ENCODE results near the gene DND1. TPM values are rescaled to one million over a fixed set of nuclear protein-coding genes. Genes with fewer than 3 reads are reported as not detected.

Gene DND1
- total RNA-seq (2022; extraction: Qiagen RNA extraction): 0.44 to 1.0 TPM (median 0.92 TPM) in 5 replicates

DNA sequence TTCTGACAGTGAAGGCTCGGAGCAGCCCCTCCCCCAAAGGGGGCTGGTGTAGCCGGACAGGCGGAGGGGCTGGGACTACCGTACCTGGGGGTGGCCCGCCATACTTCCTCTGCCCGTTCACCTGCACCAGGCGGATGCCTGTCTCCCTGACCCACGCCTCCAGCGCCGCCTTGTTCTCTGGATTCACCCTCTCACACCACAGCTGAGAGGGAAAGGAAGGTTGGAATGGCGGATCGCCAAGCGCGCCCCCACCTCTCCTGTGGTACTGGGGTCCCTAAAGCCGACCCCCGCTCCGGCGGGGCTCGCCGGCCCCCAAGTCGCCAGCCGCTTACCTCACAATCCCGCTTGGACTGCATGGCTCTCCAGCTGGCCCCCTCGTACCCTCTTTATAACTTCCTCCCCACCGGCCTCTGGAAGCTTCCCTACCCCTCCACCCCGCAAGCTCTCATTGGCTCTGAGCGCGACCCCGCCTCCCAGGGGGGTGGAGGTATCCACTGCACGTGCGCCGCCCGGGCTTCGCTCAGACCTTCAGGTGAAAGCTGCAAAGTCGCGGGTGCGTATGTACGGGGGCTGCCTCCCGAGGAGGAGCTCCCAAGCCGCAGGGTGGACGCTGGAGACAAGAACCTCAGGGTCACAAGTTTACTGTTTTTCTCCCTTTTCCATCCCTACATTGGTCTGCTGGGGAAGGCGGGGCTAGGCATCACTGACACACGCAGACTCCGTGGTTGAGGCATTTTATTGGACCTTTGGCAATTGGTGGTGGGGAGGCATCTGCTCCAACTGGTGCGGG, at the start of gene DND1:
DND1 (minus strand) TSS at position 390 of the 790 bp plus-strand sequence; CDS start at position 356, 34 bp downstream.

DNA sequence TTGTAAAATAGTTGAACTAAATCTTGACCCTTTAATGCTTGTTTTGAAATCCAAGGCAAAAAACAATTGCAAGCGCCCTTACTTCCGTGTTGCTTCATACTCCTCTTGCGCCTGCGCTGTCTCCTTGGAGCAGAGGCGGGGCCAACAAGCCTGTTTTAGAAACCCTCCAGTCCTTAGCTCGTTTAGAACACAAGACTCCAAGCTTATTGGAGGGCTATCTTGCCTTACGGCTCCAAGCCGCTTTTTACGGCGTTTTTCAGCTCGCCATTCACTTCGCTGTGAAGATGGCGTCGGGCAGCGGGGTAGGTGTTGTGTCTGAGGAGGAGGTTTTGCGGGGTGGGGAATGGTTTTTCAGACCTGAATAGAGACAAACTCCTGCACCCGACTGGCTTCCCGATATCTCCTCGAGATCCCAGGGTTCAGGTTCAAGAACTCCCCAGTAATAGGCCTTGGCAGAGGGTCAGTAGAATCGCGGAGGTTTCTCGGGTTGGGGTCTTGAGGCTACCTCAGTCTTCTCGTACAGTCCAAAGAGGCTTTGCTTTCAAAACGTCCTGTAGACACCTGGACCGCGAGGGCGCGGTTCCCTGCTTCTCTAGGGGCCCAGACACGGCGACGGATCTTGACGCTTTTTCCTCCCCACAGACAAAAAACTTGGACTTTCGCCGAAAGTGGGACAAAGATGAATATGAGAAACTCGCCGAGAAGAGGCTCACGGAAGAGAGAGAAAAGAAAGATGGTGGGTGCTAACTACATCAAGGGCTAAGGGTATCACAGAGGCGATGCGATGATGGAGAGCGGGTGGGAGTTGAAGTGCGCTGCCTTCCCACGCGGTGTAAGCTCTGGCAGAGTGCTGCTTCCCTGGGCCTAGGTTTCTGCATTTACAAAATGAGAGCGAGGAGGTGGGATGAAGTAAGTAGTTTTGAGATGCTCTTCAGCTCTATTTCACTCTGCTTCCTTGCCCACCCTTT, 27.1 kb upstream of the DND1 start, which contains the start of gene ZMAT2:
ZMAT2 (plus strand) TSS at position 271 of the 968 bp plus-strand sequence; CDS start at position 285, 14 bp downstream.

DNA sequence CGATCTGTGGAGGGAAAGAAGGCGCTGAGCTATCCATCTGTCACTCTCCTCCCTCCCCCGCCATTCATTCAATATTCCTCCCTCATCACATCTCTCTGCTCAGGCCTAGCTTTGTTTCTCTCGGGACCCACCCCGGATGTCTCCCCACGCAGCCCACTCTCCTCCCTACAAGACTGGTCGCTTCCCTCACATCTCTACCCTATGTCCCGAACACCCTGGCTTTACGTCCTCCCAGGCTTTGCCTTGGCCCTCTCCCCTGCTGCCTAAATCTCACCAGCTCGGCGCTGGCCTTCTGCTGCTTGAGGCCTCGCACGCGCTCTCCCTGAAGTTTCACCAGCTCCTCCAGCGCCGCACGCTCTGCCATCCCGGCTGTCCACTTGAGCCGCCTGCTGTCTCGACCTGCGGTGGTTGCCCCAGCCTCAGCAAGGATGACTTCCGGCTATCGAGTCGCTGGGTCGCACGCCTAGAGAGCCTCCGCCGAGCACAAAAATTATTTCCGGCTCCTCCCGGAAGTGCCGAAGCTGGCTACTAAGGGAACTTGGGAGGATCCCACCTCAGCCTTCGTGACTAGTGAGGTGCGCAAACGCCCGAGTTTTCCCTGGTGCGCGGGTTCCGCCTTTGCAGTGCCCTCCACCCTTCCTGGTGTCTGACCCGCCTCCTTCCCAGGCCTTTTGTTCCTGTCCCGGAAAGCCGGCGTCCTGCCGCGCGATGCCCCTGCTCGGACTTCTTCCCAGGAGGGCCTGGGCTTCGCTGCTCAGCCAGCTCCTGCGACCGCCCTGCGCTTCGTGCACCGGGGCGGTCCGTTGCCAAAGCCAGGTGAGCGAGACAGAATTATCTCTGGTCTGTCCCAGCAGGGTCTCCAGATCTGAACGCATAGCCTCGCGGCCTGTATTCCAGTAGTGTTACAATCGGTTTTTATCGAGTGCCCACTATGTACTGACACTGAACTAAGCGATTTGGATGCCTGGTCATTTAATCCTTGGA, 17.9 kb upstream of the DND1 start, which contains the start of the genes HARS1 and HARS2:
HARS1 (minus strand) TSS at position 430 of the 984 bp plus-strand sequence; CDS start at position 364, 66 bp downstream.
HARS2 (plus strand) TSS at position 515 of the 984 bp plus-strand sequence; CDS start at position 709, 194 bp downstream.

DNA sequence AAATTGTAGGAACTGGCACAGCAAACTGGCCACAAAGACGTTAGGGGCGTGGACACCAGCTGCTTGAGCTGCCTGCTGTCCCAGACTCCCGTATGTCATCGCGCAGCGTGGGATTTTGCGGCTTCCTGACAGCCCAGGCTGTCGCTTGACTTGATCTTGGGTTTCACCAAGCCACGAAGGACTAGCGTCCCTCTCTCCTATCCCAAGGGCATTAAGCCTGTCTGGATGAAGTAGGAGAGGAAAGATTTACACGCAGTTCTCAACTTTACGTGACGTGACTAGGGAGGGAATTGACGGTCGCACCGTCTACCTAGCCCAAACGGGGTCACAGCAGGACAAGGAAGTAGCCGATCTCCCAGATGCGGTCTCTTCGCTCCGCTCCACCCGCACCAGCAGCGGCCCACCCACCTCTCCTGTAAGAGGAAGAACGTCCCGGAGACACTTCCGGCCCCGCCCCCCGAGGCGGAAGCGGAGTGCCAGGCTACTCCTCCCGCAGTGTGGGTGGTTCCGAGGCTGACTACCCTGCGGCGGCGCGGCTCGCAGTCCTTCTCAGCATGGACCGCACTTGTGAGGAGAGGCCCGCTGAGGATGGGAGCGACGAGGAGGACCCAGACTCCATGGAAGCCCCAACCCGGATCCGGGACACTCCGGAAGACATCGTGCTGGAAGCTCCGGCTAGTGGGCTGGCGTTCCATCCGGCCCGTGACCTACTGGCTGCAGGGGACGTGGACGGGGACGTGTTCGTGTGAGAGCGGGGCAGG, 8.8 kb downstream of the DND1 start, which contains the start of gene WDR55:
WDR55 (plus strand) TSS at position 546 of the 761 bp plus-strand sequence; CDS start at position 555, 9 bp downstream.

DNA sequence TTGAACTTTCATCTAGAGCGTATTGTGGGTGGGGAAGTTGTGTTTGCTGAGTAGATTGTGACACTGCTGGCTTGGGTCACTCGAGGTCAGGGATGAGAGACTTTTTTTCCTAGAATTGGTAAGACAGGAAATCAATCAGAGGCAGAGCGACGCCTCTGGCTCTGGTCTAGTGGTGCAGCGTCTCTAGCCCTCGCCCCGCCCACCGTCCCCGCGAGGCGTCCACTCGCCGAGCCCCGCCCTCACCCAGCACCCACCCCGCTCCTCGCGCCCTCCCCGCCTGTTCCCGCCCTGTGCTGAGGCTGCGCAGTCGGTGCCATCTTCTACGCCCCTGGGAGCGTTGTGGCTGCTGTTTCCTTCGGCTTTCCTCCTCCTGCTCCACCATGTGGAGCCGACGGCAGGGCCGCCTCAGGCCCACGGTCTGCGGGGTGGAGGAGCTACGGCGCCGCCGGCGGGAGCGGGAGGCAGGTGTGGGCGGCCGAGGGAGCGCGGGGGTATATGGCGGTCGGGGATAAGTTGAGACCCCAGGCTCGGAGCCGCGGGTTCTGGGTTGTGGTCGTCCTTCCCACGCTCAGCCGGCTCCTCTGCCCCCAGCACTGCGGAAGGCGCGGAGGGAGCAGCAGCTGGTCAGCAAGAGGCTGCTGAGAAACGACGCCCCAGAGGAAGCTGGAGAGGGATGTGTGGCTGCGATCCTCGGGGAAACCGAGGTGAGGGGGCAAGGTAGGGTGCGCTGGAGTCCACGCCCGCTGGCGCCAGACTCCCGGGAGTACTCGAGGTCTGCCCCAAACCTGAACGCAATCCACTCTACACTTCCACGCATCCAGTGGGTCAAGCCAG, 34.0 kb downstream of the DND1 start, which contains the start of gene TMCO6:
TMCO6 (plus strand) TSS at position 304 of the 834 bp plus-strand sequence; CDS start at position 381, 77 bp downstream.

DNA sequence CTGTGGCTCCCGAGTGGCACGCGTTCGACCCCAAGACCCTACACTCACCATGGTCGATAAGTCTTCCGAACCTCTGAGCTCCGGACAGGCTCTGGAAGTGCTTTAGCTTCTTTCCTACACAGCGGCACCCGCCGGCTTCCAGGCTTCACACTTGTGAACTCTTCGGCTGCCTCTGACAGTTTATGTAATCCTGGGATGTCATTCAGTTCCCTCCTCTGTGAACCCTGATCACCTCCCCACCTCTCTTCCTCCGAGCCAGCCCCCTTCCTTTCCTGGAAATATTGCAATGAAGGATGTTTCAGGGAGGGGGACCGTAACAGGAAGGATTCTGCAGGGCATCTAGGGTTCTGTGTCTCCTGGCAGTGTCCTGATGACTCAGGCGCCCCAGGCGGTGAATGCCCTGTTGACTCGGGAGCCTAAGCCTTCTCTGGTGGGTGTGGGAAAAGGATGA, 40.3 kb downstream of the DND1 start, which contains the start of gene CD14:
CD14 (minus strand) TSS at position 155 of the 451 bp plus-strand sequence; CDS start at position 51, 104 bp downstream.

Other genes starting within 250 kb of the DND1 start
- 0.44 to 2.1 TPM (median 1.7 TPM) in 5 replicates for gene EIF4EBP3, start 125.9 kb downstream of the DND1 start, total RNA-seq (2022; extraction: Qiagen RNA extraction)
- 38.3 to 55.1 TPM (median 43.8 TPM) in 5 replicates for gene SRA1, start 116.1 kb downstream of the DND1 start, total RNA-seq (2022; extraction: Qiagen RNA extraction)
- gene APBB3, start 109.0 kb downstream of the DND1 start, total RNA-seq (2022; extraction: Qiagen RNA extraction): 6.2 to 7.7 TPM (median 7.1 TPM) in 5 replicates
- gene SLC35A4, start 108.7 kb downstream of the DND1 start, total RNA-seq (2022; extraction: Qiagen RNA extraction): 73.2 to 84.8 TPM (median 79.4 TPM) in 5 replicates
- gene CD14, start 40.4 kb downstream of the DND1 start, total RNA-seq (2022; extraction: Qiagen RNA extraction): 4.2 to 5.3 TPM (median 4.5 TPM) in 5 replicates
- gene TMCO6, start 34.1 kb downstream of the DND1 start, total RNA-seq (2022; extraction: Qiagen RNA extraction): 11.6 to 17.6 TPM (median 14.7 TPM) in 5 replicates
- 101 to 133 TPM (median 119 TPM) in 5 replicates for gene NDUFA2, start 25.9 kb downstream of the DND1 start, total RNA-seq (2022; extraction: Qiagen RNA extraction)
- 83.4 to 125 TPM (median 91.1 TPM) in 5 replicates for gene IK, start 25.7 kb downstream of the DND1 start, total RNA-seq (2022; extraction: Qiagen RNA extraction)
- 27.6 to 30.9 TPM (median 29.4 TPM) in 5 replicates for gene WDR55, start 8.7 kb downstream of the DND1 start, total RNA-seq (2022; extraction: Qiagen RNA extraction)
- gene HARS1, start 17.8 kb upstream of the DND1 start, total RNA-seq (2022; extraction: Qiagen RNA extraction): 75.2 to 87.0 TPM (median 79.6 TPM) in 5 replicates
- gene HARS2, start 17.9 kb upstream of the DND1 start, total RNA-seq (2022; extraction: Qiagen RNA extraction): 33.5 to 42.3 TPM (median 40.2 TPM) in 5 replicates
- 80.9 to 136 TPM (median 89.0 TPM) in 5 replicates for gene ZMAT2, start 26.9 kb upstream of the DND1 start, total RNA-seq (2022; extraction: Qiagen RNA extraction)
- 0.10 to 0.27 TPM (median 0.19 TPM) in 5 replicates for gene PCDHA1, start 112.6 kb upstream of the DND1 start, total RNA-seq (2022; extraction: Qiagen RNA extraction)
- gene PCDHA2, start 121.3 kb upstream of the DND1 start, total RNA-seq (2022; extraction: Qiagen RNA extraction): 0.05 to 0.08 TPM (median 0.05 TPM) in 4 of 5 replicates, not detected in the other
- gene PCDHA3, start 127.5 kb upstream of the DND1 start, total RNA-seq (2022; extraction: Qiagen RNA extraction): 0.88 to 1.1 TPM (median 0.96 TPM) in 5 replicates
- 1.5 to 2.2 TPM (median 1.6 TPM) in 5 replicates for gene PCDHA4, start 133.5 kb upstream of the DND1 start, total RNA-seq (2022; extraction: Qiagen RNA extraction)
- 0.47 to 0.79 TPM (median 0.70 TPM) in 5 replicates for gene PCDHA5, start 148.0 kb upstream of the DND1 start, total RNA-seq (2022; extraction: Qiagen RNA extraction)
- 0.03 to 0.07 TPM (median 0.05 TPM) in 4 of 5 replicates, not detected in the other for gene PCDHA6, start 154.4 kb upstream of the DND1 start, total RNA-seq (2022; extraction: Qiagen RNA extraction)
- 0.06 to 0.15 TPM (median 0.12 TPM) in 5 replicates for gene PCDHA7, start 160.7 kb upstream of the DND1 start, total RNA-seq (2022; extraction: Qiagen RNA extraction)
- gene PCDHA8, start 167.6 kb upstream of the DND1 start, total RNA-seq (2022; extraction: Qiagen RNA extraction): 0.02 to 0.13 TPM (median 0.05 TPM) in 5 replicates
- 0.01 TPM in 1 of 5 replicates, not detected in the others for gene PCDHA9, start 174.8 kb upstream of the DND1 start, total RNA-seq (2022; extraction: Qiagen RNA extraction)
- 0.01 to 0.02 TPM (median 0.02 TPM) in 3 of 5 replicates, not detected in the others for gene PCDHA10, start 182.3 kb upstream of the DND1 start, total RNA-seq (2022; extraction: Qiagen RNA extraction)
- gene PCDHA11, start 195.4 kb upstream of the DND1 start, total RNA-seq (2022; extraction: Qiagen RNA extraction): 0.08 to 0.40 TPM (median 0.10 TPM) in 5 replicates
- gene PCDHA12, start 201.7 kb upstream of the DND1 start, total RNA-seq (2022; extraction: Qiagen RNA extraction): 2.6 to 3.4 TPM (median 3.0 TPM) in 5 replicates
- 0.05 to 0.20 TPM (median 0.06 TPM) in 3 of 5 replicates, not detected in the others for gene PCDHA13, start 208.5 kb upstream of the DND1 start, total RNA-seq (2022; extraction: Qiagen RNA extraction)